C4-2B (cell line): Measurements from ENCODE around the gene TARS2.

Experiments
- ZFX ChIP-seq: fragments of 450-650 bp; IDR thresholded peaks from 2 replicates; pipeline ENCODE4 v1.6.1; 2017
- TF ChIP-seq, protein P1 (sequence below): fragments of 450-650 bp; conservative IDR thresholded peaks from 2 replicates; pipeline ENCODE4 v1.5.1; 2017; ENCODE audit warnings: mild to moderate bottlenecking

DNA sequence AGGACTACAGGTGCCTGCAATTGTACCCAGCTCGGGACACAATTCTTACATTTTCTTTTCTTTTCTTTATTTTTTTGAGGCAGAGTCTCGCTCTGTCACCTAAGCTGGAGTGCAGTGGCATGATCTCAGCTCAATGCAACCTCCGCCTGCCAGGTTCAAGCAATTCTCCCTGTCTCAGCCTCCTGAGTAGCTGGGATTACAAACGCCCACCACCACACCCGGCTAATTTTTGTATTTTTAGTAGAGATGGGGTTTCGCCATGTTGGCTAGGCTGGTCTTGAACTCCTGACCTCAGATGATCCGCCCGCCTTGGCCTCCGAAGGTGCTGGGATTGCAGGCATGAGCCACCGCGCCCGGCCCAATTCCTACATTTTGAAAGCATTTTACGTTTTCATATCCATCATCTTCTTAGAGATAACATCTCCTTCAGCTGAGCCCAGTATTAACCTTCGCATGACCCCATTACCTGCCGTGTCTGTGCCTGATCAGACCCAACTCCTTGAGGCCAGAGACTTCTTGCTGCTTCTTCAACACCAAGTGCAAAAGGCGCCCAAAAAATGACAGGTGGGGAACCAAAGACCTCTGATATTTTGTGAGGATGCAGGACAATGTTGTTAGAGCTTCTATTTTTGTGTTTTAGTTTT is 59.2 kb downstream of the TARS2 start:
- TF ChIP-seq, protein P1, sequence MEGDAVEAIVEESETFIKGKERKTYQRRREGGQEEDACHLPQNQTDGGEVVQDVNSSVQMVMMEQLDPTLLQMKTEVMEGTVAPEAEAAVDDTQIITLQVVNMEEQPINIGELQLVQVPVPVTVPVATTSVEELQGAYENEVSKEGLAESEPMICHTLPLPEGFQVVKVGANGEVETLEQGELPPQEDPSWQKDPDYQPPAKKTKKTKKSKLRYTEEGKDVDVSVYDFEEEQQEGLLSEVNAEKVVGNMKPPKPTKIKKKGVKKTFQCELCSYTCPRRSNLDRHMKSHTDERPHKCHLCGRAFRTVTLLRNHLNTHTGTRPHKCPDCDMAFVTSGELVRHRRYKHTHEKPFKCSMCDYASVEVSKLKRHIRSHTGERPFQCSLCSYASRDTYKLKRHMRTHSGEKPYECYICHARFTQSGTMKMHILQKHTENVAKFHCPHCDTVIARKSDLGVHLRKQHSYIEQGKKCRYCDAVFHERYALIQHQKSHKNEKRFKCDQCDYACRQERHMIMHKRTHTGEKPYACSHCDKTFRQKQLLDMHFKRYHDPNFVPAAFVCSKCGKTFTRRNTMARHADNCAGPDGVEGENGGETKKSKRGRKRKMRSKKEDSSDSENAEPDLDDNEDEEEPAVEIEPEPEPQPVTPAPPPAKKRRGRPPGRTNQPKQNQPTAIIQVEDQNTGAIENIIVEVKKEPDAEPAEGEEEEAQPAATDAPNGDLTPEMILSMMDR = no peak
- no peak for TF ChIP-seq ZFX
